SU-DHL-6 (cell line): Measurements from ENCODE around the gene ATF6.

Experiments used
- H2AFZ ChIP-seq: fragments of 200-600 bp; sonication (generic); 2 replicates; pipeline ENCODE4 v1.6.1; 2014; ENCODE audit warnings: low read depth, mild to moderate bottlenecking, moderate library complexity, mixed read lengths, antibody characterized with exemption, low read length; ENCODE audit not compliant: severe bottlenecking
- H3F3A ChIP-seq: fragments of 200-600 bp; shearing (Covaris generic); 2 replicates; pipeline ENCODE4 v1.6.0; 2016; ENCODE audit warnings: antibody characterized with exemption, mild to moderate bottlenecking; ENCODE audit not compliant: insufficient read depth
- H3K27ac ChIP-seq: fragments of 200-600 bp; sonication (generic); 2 replicates; pipeline ENCODE4 v1.5.1; 2016; ENCODE audit warnings: low read depth, mild to moderate bottlenecking, low read length, moderate library complexity, mixed read lengths
- H3K27me3 ChIP-seq: fragments of 200-600 bp; sonication (generic), shearing (Covaris generic); 2 replicates; pipeline ENCODE4 v1.6.0; 2014; ENCODE audit warnings: mild to moderate bottlenecking, low read length
- H3K36me3 ChIP-seq: fragments of 200-600 bp; sonication (generic); 2 replicates; pipeline ENCODE4 v1.6.1; 2014; ENCODE audit warnings: mild to moderate bottlenecking, low read length, mixed read lengths
- H3K4me2 ChIP-seq: fragments of 300-600, 200-600 bp; shearing (Covaris generic), sonication (generic); 2 replicates; pipeline ENCODE4 v1.6.0; 2014; ENCODE audit warnings: low read length, low read depth, mild to moderate bottlenecking; ENCODE audit not compliant: poor library complexity, severe bottlenecking
- H3K4me3 ChIP-seq: fragments of 200-600 bp; sonication (generic); 2 replicates; pipeline ENCODE4 v1.5.1; 2014; ENCODE audit warnings: antibody characterized with exemption, low read length, mild to moderate bottlenecking, mixed read lengths; ENCODE audit not compliant: insufficient read depth, poor library complexity, severe bottlenecking
- H3K79me2 ChIP-seq: fragments of 200-600 bp; sonication (generic); 2 replicates; pipeline ENCODE4 v1.6.1; 2014; ENCODE audit warnings: mild to moderate bottlenecking, low read length, moderate library complexity; ENCODE audit not compliant: insufficient read depth
- H3K9ac ChIP-seq: fragments of 200-600 bp; sonication (generic); 2 replicates; pipeline ENCODE4 v1.7.0; 2014; ENCODE audit warnings: mild to moderate bottlenecking, low read length
- H3K9me2 ChIP-seq: fragments of 200-600 bp; sonication (generic); replicated peaks from 2 replicates; pipeline ENCODE4 v1.6.1; 2014; ENCODE audit warnings: low read length; ENCODE audit not compliant: insufficient read depth
- H3K9me3 ChIP-seq: fragments of 200-600 bp; sonication (generic); 2 replicates; pipeline ENCODE4 v1.6.1; 2014; ENCODE audit warnings: low read length, mixed read lengths; ENCODE audit not compliant: insufficient read depth
- H4K20me1 ChIP-seq: fragments of 200-600 bp; sonication (generic); 2 replicates; pipeline ENCODE4 v1.6.1; 2014; ENCODE audit warnings: low read depth, mild to moderate bottlenecking, antibody characterized with exemption, low read length, moderate library complexity, mixed read lengths
- EZH2phosphoT487 ChIP-seq: fragments of 200-600 bp; sonication (generic), shearing (Covaris generic); conservative IDR thresholded peaks from 2 replicates; pipeline ENCODE4 v1.6.1; 2018; ENCODE audit warnings: mild to moderate bottlenecking, antibody characterized with exemption, low read length, moderate library complexity, mixed read lengths
- TF ChIP-seq, protein P1 (sequence below): fragments of 200-600 bp; sonication (generic); IDR thresholded peaks from one replicate; pipeline ENCODE4 v1.5.1; 2017; ENCODE audit warnings: antibody characterized with exemption, mild to moderate bottlenecking, low read length, moderate library complexity; ENCODE audit not compliant: insufficient read depth, poor library complexity, severe bottlenecking

ATF6 gene

DNA sequence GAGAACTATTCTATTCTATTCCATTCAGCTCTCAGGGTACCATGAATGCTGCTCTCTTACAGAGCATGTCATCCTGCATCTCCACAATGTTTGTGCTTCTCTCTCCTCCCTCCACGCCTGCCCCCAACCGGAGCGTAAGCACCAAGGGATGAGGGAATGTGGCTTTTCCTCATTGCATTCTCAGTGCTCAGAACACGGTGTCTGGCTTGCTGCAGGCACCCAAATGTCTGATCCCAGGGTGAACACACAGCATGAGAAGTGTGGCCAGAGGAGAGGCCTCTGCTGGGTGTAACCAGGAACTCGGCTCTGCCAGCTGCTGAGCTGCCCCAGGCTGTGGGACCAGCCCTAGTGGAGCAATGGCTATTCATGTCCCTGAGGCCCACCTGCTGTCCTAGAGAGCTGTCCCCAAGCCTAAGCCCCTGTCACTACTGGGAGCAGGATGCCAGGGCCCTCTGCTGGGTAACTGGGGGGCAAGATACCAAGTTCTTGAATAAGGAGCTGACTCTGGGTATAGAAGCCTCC lies 219.2 kb downstream of the ATF6 start:
- no peaks in the 10 kb centered on the region for H3K9me3 ChIP-seq
- H2AFZ ChIP-seq: no peak overlapping the region
- H3K4me3 ChIP-seq: no peak overlapping the region
- H3K4me2 ChIP-seq: no peak overlapping the region
- H3K27me3 ChIP-seq: no peaks in the 10 kb centered on the region
- no peaks in the 10 kb centered on the region for H4K20me1 ChIP-seq
- H3F3A ChIP-seq: no peaks in the 10 kb centered on the region
- TF ChIP-seq, protein P1, sequence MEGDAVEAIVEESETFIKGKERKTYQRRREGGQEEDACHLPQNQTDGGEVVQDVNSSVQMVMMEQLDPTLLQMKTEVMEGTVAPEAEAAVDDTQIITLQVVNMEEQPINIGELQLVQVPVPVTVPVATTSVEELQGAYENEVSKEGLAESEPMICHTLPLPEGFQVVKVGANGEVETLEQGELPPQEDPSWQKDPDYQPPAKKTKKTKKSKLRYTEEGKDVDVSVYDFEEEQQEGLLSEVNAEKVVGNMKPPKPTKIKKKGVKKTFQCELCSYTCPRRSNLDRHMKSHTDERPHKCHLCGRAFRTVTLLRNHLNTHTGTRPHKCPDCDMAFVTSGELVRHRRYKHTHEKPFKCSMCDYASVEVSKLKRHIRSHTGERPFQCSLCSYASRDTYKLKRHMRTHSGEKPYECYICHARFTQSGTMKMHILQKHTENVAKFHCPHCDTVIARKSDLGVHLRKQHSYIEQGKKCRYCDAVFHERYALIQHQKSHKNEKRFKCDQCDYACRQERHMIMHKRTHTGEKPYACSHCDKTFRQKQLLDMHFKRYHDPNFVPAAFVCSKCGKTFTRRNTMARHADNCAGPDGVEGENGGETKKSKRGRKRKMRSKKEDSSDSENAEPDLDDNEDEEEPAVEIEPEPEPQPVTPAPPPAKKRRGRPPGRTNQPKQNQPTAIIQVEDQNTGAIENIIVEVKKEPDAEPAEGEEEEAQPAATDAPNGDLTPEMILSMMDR: no peak
- no peak for TF ChIP-seq EZH2phosphoT487
- H3K9me2 ChIP-seq: no peaks in the 10 kb centered on the region
- H3K9ac ChIP-seq: no peak overlapping the region
- H3K27ac ChIP-seq: no peak overlapping the region
- H3K79me2 ChIP-seq: no peaks in the 10 kb centered on the region
- H3K36me3 ChIP-seq: no peaks in the 10 kb centered on the region

DNA sequence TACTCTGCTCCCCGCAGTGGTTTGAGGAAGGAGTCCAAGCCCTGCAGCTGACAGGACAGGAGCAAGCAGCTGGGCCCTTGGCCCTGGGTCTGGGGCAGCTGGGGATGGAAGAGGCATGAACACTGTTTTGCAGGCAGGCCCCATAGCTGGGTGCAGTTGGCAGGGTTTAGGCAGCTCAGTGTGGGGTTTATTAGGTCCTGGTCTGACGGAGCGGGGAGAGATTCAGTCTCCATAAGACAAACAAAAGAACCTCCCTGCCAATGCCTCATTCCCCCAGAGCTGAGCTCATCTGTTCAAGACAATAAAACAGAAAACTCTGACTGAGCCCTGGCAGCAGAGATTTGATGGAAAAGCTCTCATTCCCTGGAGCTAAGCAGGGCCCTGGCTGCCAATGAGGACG lies 220.2 kb downstream of the ATF6 start:
- H4K20me1 ChIP-seq: no peaks in the 10 kb centered on the region
- H3K36me3 ChIP-seq: no peaks in the 10 kb centered on the region
- H3K4me3 ChIP-seq: no peak overlapping the region
- no peaks in the 10 kb centered on the region for H3K27me3 ChIP-seq
- no peaks in the 10 kb centered on the region for H3K9me2 ChIP-seq
- H3K9ac ChIP-seq: no peak overlapping the region
- TF ChIP-seq EZH2phosphoT487: no peak
- TF ChIP-seq, protein P1: no peak
- H3K79me2 ChIP-seq: no peaks in the 10 kb centered on the region
- H3K9me3 ChIP-seq: no peaks in the 10 kb centered on the region
- H3F3A ChIP-seq: no peaks in the 10 kb centered on the region
- no peak overlapping the region for H3K27ac ChIP-seq
- H2AFZ ChIP-seq: no peak overlapping the region
- H3K4me2 ChIP-seq: no peak overlapping the region

DNA sequence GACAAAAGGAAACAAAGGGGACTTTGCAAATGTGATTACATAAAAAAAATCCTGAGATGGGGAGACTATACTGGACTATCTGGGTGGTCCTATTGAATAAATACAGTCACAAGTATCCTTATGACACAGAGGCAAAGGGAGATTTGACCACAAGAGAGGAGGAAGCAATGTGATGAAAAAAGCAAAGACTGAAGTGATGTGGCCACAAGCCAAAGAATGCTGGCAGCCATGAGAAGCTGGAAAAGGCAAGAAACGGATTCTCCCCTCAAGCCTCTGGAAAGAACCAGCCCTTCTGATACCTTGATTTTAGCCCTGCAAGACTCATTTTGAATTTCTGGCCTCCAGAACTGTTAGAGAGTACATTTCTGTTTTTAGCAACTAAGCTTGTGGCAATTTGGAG lies 221.2 kb downstream of the ATF6 start:
- Histone ChIP-seq H3K9me3 (no peaks in the 10 kb centered on the region), H3K27ac (no peak overlapping the region), H3K79me2 (no peaks in the 10 kb centered on the region), H3K27me3 (no peaks in the 10 kb centered on the region), H3K9ac (no peak overlapping the region), H4K20me1 (no peaks in the 10 kb centered on the region), H3K9me2 (no peaks in the 10 kb centered on the region), H3K4me2 (no peak overlapping the region), H3K36me3 (no peaks in the 10 kb centered on the region), H3K4me3 (no peak overlapping the region), H2AFZ (no peak overlapping the region), H3F3A (no peaks in the 10 kb centered on the region)
- no peak for TF ChIP-seq EZH2phosphoT487
- TF ChIP-seq, protein P1: no peak

DNA sequence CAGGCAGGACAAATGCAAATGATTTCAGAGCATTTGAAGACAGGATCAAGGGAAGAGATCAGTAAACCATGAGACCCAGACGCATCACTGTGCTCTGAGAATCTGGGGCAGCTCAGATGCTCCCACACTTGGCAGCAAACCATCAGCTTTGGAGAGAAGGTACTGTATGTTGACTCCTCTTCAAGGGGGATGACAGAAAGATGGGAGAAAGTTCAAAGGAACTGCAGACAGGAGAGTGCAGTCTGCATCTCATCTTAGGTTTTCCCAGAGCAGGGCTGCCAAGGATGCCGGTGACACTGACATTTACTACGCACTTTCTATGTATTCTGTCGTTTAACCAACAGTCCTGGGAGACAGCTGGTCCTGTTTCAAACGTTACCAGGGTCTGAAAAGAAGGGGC lies 221.8 kb downstream of the ATF6 start:
- TF ChIP-seq EZH2phosphoT487: no peak
- TF ChIP-seq, protein P1: no peak
- no peak overlapping the region for H3K27ac ChIP-seq
- no peaks in the 10 kb centered on the region for H4K20me1 ChIP-seq
- no peaks in the 10 kb centered on the region for H3K27me3 ChIP-seq
- no peaks in the 10 kb centered on the region for H3F3A ChIP-seq
- H2AFZ ChIP-seq: no peak overlapping the region
- H3K9ac ChIP-seq: no peak overlapping the region
- no peaks in the 10 kb centered on the region for H3K9me2 ChIP-seq
- no peaks in the 10 kb centered on the region for H3K9me3 ChIP-seq
- H3K79me2 ChIP-seq: no peaks in the 10 kb centered on the region
- no peaks in the 10 kb centered on the region for H3K36me3 ChIP-seq
- no peak overlapping the region for H3K4me2 ChIP-seq
- no peak overlapping the region for H3K4me3 ChIP-seq
